Coronary artery (tissue), 2 donors: ENCODE data around the gene ZBTB40.

ENCODE experiments used
- DNase-seq: peaks from one replicate; pipeline ENCODE4 v3.0.0-alpha.2; 2017; ENCODE audit warnings: low spot score
- H3K27ac ChIP-seq, 2 donors: fragments of 200-600 bp; sonication (generic); one replicate each; pipeline ENCODE4 v1.5.1; 2016 to 2019
- H3K4me3 ChIP-seq: fragments of 200-600 bp; sonication (generic); 2 replicates; pipeline ENCODE4 v1.5.1; 2016; ENCODE audit warnings: mild to moderate bottlenecking, moderate library complexity
- TF ChIP-seq, protein P1 (sequence below): fragments of 200-600 bp; sonication (generic); IDR thresholded peaks from one replicate; pipeline ENCODE4 v1.5.1; 2019; ENCODE audit warnings: antibody characterized with exemption

ZBTB40 gene

DNA sequence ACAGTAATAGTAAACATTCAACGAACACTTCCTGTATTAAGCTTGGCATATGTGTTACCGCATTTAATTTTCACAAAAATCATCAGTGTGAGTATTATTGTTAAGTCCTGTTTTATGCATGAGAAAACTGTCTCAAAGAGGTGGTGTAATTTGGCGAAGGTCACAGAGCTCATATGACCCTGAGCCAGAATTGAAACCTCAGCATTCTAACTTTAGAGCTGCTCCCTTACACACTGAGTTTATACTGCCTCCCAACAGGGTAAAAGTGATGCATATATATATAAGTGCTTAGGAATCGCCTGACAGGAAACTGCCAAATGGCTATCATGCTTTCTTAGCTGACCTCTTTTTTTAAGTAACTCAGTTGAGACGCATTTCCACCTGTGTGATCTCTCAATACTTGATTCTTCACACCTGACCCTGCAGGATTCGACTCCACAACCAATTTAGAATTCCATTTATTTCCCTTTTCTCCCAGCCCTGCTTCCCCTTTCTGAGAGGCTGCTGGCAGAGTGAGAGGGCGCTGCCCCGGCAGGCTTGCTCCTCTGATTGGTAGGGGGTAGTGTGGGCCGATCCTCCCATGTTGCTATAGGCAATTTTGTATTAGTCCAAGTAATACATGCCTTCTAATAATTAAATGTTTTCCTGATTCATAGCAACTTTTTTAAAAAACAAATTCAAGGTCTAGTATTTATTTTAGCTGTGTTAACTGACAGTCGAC is 40.5 kb downstream of the ZBTB40 start:
- H3K27ac ChIP-seq = no peak overlapping the region
- TF ChIP-seq, protein P1, sequence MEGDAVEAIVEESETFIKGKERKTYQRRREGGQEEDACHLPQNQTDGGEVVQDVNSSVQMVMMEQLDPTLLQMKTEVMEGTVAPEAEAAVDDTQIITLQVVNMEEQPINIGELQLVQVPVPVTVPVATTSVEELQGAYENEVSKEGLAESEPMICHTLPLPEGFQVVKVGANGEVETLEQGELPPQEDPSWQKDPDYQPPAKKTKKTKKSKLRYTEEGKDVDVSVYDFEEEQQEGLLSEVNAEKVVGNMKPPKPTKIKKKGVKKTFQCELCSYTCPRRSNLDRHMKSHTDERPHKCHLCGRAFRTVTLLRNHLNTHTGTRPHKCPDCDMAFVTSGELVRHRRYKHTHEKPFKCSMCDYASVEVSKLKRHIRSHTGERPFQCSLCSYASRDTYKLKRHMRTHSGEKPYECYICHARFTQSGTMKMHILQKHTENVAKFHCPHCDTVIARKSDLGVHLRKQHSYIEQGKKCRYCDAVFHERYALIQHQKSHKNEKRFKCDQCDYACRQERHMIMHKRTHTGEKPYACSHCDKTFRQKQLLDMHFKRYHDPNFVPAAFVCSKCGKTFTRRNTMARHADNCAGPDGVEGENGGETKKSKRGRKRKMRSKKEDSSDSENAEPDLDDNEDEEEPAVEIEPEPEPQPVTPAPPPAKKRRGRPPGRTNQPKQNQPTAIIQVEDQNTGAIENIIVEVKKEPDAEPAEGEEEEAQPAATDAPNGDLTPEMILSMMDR = no peak
- H3K4me3 ChIP-seq = no peak overlapping the region
- no peak for DNase-seq

- no peak for DNase-seq
- H3K4me3 ChIP-seq = no peak overlapping the region
- H3K27ac ChIP-seq = peak overlapping the region in 1 of 2 donors; percentile 9
- TF ChIP-seq, protein P1 = no peak
Observed at GRCh38 chr1:22494144-22494543, 42.5 kb downstream of the ZBTB40 start.

GRCh38 chr1:22494943-22495579 is 43.4 kb downstream of the ZBTB40 start:
- no peak overlapping the region for H3K27ac ChIP-seq
- TF ChIP-seq, protein P1 = no peak

GRCh38 chr1:22496536-22497160 is 45.0 kb downstream of the ZBTB40 start:
- H3K4me3 ChIP-seq = no peak overlapping the region
- DNase-seq = no peak
- TF ChIP-seq, protein P1 = no peak
- H3K27ac ChIP-seq = no peak overlapping the region

More at GRCh38 chr1:22494943-22495579, 43.4 kb downstream of the ZBTB40 start:
- H3K4me3 ChIP-seq = no peak overlapping the region
- DNase-seq = no peak

DNA sequence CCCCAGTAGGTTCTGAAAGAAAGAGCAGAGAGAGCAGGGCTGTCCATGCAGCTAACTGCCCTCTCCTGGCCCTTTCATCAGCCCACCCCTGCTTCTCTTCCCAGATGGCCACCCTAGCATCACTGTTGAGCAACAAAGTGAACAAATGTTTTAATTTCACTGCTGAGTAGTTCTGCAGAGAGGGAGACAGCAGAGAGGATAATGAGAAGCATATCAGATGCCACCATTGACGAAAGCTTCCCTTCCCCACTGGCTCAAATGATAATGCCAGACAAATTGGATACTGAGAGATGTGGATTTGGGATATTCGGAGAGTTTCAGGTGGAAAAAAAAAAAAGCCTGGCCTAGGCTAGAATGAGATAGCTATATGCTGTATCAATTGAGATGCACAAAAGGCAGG is 46.8 kb downstream of the ZBTB40 start:
- no peak overlapping the region for H3K27ac ChIP-seq
- DNase-seq = no peak
- H3K4me3 ChIP-seq = no peak overlapping the region
- TF ChIP-seq, protein P1 = no peak

DNA sequence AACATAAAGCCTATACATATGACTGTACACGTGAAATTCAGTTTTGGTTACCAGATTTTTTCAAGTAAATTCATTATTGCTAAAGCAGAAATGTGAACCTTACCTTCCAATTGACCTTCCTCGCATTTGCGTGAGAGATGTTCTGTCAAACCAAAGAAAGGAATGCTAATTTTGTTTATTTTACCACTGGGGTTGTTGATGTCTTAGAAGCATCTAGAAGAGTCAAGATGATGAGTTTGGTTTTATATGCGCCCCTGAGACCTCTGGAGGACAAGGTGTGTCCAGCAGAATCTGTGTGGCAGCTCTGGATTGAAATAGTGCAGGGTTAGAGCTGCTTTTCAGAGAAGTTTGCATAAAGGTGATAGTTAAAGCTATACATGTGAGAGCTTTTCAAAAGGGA is 48.4 kb downstream of the ZBTB40 start:
- Histone ChIP-seq H3K4me3 (no peak overlapping the region), H3K27ac (peak overlapping the region; percentile 58 to 78)
- TF ChIP-seq, protein P1 = no peak
- no peak for DNase-seq
